Stimulated activated naive CD4-positive, alpha-beta T cell (primary cell): Measurements from ENCODE around the gene CFTR.

Experiments
- DNase-seq, 6 experiments: peaks; one replicate each; lab custom pipeline; 2025; lab: John Stamatoyannopoulos, UW

The CFTR gene

DNA sequence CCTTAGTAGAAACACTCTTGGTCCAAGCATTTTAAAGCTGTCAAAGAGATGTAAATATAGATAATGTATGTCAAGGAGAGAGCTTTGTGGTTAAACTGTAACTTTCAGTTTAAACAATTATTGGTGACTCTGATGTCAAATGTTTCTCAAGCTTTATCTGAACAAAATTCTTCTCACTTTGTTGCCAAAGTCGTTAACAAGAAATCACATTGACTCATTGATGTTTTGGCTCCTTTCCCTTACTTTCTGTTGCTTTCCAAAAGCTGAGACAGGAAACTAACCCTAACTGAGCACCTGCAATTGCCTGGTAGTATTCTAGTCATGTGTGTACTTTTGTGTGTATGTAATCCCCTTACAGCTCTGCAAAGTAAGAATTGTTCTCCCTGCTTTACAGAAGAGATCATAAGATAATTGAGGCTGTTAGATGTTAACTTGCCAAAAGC, 108.5 kb downstream of the CFTR start:
- DNase-seq, result no peak

DNA sequence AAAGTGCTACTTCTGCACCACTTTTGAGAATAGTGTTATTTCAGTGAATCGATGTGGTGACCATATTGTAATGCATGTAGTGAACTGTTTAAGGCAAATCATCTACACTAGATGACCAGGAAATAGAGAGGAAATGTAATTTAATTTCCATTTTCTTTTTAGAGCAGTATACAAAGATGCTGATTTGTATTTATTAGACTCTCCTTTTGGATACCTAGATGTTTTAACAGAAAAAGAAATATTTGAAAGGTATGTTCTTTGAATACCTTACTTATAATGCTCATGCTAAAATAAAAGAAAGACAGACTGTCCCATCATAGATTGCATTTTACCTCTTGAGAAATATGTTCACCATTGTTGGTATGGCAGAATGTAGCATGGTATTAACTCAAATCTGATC, 110.4 kb downstream of the CFTR start:
- DNase-seq, result no peak

DNA sequence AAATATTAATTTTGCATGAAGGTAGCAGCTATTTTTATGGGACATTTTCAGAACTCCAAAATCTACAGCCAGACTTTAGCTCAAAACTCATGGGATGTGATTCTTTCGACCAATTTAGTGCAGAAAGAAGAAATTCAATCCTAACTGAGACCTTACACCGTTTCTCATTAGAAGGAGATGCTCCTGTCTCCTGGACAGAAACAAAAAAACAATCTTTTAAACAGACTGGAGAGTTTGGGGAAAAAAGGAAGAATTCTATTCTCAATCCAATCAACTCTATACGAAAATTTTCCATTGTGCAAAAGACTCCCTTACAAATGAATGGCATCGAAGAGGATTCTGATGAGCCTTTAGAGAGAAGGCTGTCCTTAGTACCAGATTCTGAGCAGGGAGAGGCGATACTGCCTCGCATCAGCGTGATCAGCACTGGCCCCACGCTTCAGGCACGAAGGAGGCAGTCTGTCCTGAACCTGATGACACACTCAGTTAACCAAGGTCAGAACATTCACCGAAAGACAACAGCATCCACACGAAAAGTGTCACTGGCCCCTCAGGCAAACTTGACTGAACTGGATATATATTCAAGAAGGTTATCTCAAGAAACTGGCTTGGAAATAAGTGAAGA, 112.3 kb downstream of the CFTR start:
- no peak for DNase-seq

DNA sequence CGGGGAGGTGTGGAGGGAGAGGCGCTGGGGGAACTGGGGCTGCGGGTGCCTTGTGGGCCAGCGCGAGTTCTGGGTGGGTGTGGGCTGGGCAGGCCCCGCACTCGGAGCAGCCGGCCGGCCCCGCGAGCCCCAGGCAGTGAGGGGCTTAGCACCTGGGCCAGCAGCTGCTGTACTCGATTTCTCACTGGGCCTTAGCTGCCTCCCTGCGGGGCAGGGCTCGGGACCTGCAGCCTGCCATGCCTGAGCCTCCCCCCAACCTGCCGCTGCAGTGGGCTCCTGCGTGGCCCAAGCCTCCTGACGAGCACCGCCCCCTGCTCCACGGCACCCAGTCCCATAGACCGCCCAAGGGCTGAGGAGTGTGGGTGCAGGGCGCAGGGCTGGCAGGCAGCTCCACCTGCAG, 116.3 kb downstream of the CFTR start:
- no peak for DNase-seq

DNA sequence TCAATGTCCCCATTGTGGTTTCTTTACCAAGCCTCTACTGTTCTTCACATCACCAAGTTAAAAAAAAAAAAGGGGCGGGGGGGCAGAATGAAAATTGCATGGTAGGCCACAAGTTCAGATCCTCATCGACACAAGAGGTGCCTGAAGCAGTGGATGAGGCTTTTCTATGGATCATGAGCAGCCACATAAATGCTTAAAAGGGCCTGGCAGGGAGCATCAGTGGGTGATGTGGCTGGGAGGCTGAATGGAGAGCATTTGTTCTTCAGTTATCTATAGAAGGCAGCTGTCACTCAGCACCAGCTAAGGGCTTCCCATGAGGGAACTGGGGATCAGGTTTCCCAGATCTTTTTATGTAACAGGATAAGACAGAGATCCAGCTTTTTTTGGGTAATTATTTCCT, 117.9 kb downstream of the CFTR start:
- DNase-seq, result no peak

DNA sequence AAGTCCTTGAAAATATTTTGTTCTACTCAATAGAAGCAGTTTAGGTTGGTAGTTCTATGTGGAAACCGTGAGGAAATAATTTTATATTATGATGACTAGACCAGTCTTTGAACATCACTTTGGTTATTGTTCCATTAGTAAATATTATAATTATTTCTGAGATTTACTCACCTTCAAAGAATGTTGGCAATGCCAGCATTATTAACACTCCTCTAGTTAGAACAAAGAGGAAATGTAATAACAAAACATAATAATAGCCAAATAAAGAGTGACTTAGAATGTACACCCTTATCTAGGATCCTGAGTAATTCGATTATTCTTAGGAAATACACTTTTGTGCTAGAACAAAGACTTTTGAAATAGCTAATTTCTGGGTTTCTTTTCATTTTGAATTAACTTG, 121.1 kb downstream of the CFTR start:
- no peak for DNase-seq

GRCh38 chr7:117603627-117604026, 123.8 kb downstream of the CFTR start:
- DNase-seq, result no peak

DNA sequence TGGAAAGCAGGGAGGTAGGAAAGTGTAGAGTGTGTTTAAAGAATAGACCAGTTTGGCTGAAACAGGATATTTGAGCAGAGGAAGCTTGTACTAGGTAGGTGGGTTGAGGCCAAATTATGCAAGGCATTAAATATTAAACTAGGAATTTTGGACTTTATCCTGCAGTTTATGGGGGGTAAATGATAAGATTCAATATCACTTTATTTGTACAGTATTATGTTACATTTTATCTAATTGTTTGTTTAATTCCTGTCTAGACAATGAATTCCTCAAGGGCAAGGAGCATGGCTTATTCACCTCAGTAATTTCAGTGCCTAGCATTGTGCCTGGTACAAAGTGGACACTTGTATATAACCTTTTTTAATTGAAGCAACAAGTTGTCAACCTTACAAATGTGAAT, 125.9 kb downstream of the CFTR start:
- no peak for DNase-seq

GRCh38 chr7:117606132-117606531, 126.3 kb downstream of the CFTR start:
- no peak for DNase-seq

- no peak for DNase-seq
Measured at GRCh38 chr7:117610396-117610795, 130.6 kb downstream of the CFTR start.

- DNase-seq, result no peak
Measured at GRCh38 chr7:117612637-117613036, 132.8 kb downstream of the CFTR start.

- no peak for DNase-seq
Measured at GRCh38 chr7:117616694-117617093, 136.9 kb downstream of the CFTR start.

- no peak for DNase-seq
Measured at GRCh38 chr7:117619681-117620080, 139.9 kb downstream of the CFTR start.

DNA sequence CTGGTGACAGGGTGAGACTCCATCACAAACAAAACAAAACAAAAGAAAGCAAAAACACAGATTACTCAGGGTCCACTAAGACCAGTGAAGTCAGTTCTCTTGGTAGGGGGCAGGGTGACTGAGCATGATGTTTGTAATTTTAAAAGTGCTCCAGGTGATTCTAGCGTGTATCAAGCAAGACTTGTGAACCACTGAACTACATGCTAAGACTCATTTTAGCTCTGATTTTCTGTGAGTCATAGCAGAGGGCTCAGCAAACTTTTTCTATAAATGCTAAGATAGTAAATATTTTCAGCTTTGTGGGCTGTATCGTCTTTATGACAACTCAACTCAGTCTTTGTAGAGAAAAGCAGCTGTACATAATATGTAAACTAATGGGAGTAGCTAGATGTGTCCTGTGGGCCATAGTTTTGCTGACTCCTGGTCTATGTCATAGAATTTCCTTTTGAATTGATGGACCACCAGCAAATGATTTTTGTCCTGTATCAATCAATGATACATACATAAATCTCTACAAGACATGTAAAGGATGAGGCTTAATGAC, 141.3 kb downstream of the CFTR start:
- DNase-seq, result no peak

DNA sequence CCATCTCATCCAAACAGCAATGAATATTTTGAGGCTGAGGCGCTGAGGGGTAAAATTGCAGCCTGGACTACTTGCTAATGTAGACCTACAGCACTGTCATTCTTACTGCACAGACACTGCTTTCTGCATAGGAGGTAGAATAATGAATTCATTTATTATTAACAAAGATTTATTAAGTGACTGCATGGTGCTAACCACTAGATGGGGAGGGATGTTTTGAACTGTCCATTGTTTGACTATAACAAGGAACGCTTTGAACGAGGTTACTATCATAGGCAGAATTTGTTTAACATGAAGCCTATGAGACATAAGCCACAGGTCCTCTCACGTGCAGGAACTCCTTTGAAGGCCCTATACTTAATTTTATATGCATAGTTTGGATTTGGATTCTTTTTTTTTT, 143.8 kb downstream of the CFTR start:
- no peak for DNase-seq

GRCh38 chr7:117630501-117630900, 150.7 kb downstream of the CFTR start:
- no peak for DNase-seq

GRCh38 chr7:117630907-117631564, 151.2 kb downstream of the CFTR start:
- DNase-seq, result no peak

DNA sequence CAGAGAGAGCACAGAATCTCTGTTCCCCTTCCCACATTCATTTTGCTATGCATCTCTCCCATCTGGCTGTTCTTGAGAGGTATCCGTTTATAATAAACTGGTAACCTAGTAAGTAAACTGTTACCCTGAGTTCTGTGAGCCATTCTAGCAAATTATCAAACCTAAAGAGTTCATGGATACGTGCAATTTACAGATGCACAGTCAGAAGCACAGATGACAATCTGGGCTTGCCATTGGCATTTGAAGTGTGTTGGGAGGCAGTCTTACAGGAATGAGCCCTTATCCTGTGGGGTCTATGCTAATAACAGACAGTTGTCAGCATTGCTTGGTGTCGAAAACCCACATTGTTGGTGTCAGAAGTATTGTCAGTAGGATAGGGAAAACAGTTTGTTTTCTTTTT, 151.8 kb downstream of the CFTR start:
- no peak for DNase-seq

DNA sequence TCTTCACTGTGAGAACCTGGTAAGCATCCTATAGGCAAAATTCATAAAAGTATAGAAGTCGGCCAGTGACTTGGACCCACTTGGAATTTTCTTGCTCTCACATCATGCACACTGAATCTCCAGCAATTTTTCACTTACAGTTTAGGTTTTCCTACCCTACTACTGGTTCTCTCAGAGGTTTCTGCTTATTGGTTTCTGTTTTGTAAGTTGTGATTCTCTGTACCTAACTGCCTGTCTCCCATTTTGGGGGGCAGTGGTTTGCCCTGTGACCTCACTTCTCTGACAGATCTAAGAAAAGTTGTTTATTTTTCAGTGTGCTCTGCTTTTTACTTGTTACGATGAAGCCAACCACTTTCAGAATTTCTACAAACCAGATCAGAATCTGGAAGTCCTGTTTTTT, 158.1 kb downstream of the CFTR start:
- no peak for DNase-seq

DNA sequence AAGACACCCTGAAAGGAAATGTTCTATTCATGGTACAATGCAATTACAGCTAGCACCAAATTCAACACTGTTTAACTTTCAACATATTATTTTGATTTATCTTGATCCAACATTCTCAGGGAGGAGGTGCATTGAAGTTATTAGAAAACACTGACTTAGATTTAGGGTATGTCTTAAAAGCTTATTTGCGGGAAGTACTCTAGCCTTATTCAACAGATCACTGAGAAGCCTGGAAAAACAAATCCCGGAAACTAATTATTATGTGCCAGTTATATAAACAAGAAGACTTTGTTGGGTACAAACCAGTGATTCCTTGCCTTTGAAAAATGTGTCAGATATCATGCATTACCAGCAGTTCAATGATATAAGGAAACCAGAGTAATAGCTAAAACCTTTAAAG, 160.1 kb downstream of the CFTR start:
- DNase-seq, result no peak

- no peak for DNase-seq
Measured at GRCh38 chr7:117640465-117640864, 160.6 kb downstream of the CFTR start.

- DNase-seq, result no peak
Measured at GRCh38 chr7:117645481-117646165, 165.8 kb downstream of the CFTR start.

- DNase-seq, result no peak
Measured at GRCh38 chr7:117648203-117648866, 168.5 kb downstream of the CFTR start.
